IPS DF 19.7 (cell line): ENCODE data around the gene SYT17.

ENCODE experiments used
- DNase-seq: peaks from one replicate; pipeline ENCODE4 v3.0.0-alpha.2; 2013; ENCODE audit warnings: low read depth, low spot score

SYT17 gene

GRCh38 chr16:19215705-19216104, 47.7 kb downstream of the SYT17 start:
- no peak for DNase-seq

GRCh38 chr16:19218581-19218980, 50.5 kb downstream of the SYT17 start:
- no peak for DNase-seq

DNA sequence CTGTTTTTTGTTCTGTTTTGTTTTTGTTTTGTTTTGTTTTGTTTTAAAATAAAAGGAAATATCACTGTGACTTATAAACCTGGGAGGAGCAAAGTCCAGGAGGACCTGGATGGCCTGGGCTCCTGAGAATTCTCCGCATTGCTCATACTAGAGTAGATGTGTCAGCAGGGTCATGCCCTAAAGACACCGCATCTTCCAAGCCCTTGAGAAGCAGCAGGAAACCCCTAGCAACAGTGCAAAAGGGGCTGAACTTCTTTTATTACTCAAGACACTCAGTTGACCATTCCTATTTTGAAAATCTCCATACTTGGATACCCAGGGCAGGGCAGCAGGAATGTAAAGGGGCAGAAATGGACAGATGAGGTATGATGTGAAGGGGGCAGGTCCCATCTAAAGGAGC, 51.8 kb downstream of the SYT17 start:
- no peak for DNase-seq

DNA sequence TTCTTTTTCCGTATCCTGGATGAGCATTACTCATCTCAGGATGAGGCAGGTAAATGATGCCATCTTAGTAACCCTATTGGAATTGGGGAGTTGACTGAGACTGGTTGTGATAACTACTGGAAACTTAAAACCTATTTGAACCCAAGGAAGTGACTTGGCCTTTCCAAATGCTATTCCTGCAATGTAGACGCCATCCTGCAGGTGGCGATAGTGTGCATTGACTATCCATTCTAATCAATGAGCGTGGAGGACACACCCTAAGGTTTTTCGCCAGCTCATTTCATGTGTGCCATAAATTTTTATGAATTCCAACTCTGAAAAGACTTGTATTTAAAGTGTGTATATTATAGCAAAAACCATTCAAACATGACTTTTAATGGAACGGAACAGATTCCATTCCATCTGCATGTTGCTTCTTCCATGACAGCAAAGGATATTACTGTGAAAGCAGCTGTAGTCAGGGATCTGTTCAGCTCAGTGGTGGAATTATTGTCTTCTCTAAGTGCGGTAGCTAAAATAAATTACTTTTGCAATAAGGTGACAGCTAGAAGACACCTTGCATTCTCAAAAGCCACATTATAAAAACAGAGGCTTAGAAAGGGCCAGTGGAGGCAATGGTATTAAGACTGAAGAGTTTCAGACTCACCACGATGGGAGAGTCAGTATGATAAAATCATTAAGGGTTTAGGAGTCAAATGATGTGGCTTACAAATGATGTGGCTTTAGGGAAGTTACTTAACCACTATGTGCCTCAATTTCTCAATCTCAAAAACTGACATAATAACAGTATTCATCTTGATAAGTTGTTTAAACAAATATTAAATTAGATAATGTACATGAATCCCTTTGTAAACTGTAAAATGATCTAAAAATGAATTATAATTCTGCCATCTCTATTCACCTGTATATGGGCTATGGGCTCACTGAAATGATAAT, 55.5 kb downstream of the SYT17 start:
- no peak for DNase-seq

- DNase-seq, result no peak
Measured at GRCh38 chr16:19225651-19226050, 57.6 kb downstream of the SYT17 start.

GRCh38 chr16:19227643-19228042, 59.6 kb downstream of the SYT17 start:
- DNase-seq, result no peak

- DNase-seq, result no peak
Measured at GRCh38 chr16:19228052-19228451, 60.0 kb downstream of the SYT17 start.

GRCh38 chr16:19228575-19228974, 60.5 kb downstream of the SYT17 start:
- no peak for DNase-seq

GRCh38 chr16:19230575-19230974, 62.5 kb downstream of the SYT17 start:
- DNase-seq, result no peak

DNA sequence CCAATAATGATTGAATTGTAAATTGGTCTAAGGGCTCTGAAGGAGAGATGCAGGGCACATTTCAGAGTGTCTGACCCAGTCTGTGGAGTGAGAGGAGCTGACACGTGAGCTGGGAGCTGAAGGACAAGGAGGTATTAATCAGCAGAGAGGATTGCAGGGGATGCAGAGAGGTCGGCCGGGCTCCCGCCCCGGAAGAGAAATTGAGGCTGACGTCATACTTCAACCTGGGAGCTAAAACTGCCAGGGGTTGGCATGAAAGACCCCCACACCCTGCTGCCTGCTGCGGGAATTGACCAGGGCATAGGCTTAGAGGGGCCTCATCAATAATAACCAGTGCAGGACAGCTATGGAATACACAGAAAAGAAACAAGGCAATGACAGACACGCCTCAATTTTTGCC, 63.8 kb downstream of the SYT17 start:
- no peak for DNase-seq

DNA sequence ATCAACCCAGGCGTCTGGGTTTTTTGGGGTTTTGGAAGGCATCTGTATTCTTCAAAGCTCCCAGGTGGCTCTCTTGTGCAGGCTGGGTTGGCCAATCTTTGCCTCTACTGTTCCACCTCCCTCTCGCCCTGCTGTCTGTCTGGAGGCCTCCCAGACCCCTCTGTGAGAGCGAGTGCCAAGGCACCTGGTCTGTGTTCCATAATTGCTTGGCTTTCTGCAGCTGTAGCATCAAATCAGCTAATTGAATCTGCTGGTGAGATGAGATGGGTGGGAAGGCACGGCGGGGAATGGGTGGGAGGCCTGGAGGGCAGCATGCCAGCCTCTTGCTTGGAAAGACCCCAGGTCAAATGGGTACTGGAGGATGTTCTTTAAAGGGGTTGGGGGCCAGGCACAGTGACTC, 64.9 kb downstream of the SYT17 start:
- no peak for DNase-seq

DNA sequence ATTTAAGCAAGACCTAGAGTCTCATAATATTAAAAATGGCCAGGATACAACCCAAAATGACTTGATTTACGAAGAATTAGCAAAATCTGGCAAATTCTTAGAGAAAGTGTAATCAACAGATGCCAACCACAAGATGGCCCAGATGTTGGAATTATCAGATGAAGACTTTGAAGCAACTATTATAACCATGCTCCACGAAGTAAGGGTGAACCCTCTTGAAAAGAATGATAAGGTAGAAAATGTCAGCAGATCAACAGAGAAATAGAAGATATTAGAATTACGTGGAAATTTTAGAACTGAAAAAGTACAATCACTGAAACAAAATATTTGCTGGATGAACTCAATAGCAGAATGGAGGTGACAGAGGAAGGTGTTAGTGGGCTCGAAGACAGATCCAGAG, 67.4 kb downstream of the SYT17 start:
- DNase-seq, result no peak

- no peak for DNase-seq
Measured at GRCh38 chr16:19235886-19236285, 67.8 kb downstream of the SYT17 start.

- DNase-seq, result no peak
Measured at GRCh38 chr16:19236561-19237209, 68.6 kb downstream of the SYT17 start.

DNA sequence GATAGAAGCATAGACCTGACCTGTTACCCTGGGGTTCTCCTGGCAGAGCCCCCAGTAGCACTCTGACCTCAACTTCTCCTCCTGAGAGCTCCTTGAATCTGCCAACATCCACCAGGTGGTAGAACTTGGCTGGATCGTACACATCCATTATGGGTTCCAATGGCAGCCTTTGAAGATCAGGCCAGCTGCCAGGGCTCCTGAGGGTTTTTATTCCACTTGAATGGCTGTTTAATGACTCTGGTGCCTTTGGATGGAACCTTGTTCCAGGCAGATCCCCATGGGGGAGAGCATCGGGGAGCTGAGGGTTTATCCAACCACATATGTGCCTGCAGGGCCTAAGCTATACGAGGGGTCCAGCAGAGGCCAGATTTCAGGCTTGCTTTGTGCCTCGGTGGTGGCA, 70.4 kb downstream of the SYT17 start:
- no peak for DNase-seq

DNA sequence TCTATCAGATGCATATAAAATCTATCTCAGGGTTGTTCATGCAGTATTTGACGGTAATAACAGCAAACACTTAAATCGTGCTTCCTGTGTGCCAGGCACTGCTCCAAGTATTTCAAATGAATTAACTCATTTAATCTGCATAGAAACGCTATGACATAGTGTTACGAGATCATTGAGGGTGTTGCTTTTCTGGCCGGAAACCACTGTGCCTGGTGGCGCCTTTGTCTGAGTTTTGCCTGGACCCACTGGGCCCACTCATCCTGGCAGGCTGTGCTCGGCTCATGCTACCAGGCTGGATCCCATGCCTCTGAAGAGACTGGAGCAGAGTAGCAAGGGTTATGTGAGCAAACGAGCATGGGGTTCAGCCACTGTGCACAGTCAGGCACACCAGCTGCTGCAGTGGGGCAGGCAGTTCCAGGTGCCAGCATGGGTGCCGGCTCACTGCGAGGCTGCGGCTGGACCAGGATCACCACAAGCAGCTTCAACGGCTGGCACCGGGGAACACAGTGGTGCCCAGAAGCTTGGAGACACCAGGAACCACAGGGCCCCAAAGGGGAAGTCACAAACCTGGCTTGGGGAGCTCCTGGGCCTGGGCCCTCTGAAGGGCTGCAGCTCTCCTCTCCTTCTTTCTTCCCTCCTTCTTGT, 71.6 kb downstream of the SYT17 start:
- DNase-seq, result no peak

- DNase-seq, result no peak
Measured at GRCh38 chr16:19240494-19240893, 72.5 kb downstream of the SYT17 start.

DNA sequence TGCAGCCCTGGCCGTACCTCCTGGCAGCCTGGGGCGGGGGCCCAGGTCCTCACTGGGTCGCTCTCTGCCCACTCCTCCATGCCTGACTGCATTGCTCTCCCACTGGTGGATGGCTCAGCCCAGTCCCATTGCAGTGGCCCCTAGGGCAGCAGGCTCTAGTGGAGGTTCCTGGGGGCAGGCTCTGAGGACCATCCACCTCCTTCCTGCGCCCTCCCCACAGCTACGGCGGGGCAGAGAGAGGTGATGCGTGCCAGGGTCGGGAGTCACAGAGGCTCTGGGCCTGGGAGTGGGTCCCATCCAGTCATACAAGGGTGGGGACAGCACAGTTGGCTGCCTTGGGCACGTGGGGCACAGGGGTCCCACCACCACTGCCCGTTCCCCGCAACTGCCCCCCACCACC, 73.5 kb downstream of the SYT17 start:
- DNase-seq, result no peak

DNA sequence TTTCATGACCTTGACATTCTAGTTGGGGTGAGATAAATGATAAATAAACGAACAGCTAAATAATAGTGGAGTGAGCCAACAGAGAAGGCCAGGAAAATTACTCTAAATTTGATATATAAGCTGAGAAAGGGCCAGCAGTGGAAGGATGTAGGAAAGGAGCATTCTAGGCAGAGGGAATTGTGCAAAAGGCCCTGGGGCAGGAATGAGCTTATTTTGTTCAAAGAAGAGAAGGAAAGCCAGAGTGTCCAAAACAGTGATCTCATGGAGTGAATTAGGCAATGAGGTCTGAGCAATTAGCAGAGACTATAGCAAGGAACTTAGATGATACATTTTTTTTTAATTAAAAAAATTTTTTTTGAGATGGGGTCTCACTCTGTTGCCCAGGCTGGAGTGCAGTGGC, 74.1 kb downstream of the SYT17 start:
- no peak for DNase-seq

DNA sequence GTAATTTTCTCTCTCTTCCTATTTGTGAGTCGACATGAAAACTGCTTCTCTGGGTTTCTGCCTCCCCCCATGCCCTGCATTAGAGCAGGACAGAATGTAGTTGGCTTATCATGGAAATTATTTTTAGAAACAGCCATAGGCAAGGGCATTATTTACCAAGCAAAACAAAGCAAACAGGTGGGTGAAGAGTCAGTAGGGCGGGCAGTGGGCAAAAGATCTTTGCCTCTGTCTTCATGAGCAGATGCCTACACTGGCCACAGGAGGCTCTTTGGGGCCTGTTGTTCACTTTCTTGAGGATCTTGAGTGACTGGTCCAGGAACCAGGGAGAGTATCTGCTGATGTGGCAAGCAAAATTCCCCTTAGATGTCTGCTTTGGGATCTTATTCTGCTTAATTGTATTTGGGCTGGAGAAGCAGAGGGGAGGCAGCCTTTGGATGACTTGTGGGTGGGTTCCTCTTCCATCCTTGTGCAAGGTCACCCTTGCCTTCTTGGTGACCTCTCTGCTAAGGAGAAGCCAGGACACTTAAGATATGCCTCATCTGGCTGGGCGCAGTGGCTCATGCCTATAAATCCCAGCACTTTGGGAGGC, 75.0 kb downstream of the SYT17 start:
- DNase-seq, result no peak

DNA sequence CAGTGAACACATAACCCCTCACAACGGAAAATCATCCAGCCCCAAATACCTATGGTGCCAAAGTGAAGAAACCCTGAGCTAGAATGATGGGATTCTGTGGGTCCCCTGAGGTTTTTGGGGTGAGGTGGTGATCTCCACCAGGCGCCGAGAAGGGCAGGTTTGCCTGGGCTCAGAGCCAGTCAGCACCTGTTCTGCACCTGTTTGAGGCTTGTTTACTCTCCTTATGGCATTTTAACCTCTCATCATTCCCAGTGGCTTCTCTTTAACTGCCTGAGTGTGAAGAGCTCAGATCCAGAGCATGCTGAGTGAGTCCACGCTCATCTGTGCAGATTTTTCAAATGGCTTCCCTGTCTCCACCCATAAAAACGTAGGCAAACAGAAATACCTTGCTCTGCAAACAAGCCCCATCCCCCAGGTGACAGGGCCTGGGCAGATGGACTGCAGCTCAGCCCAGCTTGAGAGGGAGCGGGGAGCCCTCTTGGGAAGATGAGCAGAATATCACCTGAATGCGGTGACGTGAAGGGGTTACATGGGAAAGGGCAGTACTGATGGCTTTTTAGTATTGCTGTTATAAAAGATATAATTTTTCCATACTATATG, 77.4 kb downstream of the SYT17 start:
- no peak for DNase-seq

DNA sequence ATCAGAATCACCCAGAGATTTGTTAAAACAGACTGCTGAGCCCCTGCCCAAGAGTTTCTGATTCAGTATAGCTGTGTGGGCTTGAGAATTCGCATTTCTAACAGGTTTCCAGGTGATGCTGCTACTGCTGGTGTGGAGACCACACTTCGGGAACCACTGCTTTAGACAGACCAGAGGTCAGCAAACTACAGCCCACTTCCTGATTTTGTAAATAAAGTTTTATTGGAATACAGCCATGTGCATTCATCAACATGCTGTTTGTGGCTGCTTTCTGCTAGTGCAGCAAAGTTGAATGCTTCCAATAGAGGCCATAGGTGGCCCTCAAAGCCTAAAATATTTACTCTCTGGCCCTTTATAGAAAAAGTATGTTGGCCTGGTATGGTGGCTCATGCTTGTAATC, 84.9 kb downstream of the SYT17 start:
- DNase-seq, result no peak
